GM19324 (cell line): ENCODE data around the gene RAP1GAP2.

Experiments
- ATAC-seq: cut with Tn5 transposase; IDR thresholded peaks from one replicate; pipeline ENCODE4 v1.9.1; 2021; ENCODE audit warnings: mild to moderate bottlenecking, moderate library complexity; ENCODE audit not compliant: unreplicated experiment, low FRiP score

The RAP1GAP2 gene

GRCh38 chr17:2905696-2906501 is 109.7 kb downstream of the RAP1GAP2 start:
- no peak for ATAC-seq

DNA sequence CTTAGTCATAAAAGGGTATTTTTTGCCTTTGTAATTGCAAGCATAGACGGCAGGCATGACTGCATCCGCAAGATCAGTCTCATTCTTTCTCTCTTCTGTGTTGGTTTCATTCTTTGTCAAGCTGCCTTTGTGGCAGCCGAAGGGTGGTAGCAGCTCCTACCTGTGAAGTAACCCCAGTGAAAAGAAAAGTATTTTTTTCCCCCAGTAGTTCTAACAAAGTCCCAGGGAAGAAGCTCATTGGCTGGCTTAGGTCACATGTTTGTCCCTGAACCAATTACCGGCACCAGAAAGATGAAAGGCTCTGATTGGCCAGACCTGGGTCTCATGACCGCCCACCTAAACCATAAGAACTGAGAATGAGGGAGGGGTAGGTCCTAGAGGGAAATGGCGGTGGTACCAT is 110.7 kb downstream of the RAP1GAP2 start:
- no peak for ATAC-seq

- ATAC-seq: no peak
These were observed 113.1 kb downstream of the RAP1GAP2 start for GRCh38 chr17:2909175-2909845.

- ATAC-seq: no peak
These were observed 113.6 kb downstream of the RAP1GAP2 start for GRCh38 chr17:2909846-2910234.

GRCh38 chr17:2911035-2911754 is 115.0 kb downstream of the RAP1GAP2 start:
- ATAC-seq: no peak

GRCh38 chr17:2911755-2912111 is 115.5 kb downstream of the RAP1GAP2 start:
- no peak for ATAC-seq

DNA sequence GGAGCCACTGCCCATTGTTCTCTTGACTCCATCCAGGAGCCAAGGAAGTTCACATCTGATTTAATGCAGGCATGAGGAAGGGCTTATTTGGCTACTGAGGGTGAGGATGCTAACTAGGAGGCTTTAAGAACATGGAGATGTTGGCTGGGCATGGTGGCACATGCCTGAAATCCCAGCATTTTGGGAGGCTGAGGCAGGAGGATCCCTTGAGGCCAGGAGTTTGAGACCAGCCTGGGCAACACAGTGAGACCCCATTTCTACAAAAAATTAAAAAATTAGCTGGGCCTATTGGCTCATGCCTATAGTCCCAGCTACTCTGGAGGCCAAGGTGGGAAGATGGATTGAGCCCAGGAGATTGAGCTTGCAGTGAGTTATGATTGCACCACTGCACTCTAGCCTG is 116.5 kb downstream of the RAP1GAP2 start:
- ATAC-seq: no peak

GRCh38 chr17:2916461-2916860 is 120.2 kb downstream of the RAP1GAP2 start:
- ATAC-seq: no peak

DNA sequence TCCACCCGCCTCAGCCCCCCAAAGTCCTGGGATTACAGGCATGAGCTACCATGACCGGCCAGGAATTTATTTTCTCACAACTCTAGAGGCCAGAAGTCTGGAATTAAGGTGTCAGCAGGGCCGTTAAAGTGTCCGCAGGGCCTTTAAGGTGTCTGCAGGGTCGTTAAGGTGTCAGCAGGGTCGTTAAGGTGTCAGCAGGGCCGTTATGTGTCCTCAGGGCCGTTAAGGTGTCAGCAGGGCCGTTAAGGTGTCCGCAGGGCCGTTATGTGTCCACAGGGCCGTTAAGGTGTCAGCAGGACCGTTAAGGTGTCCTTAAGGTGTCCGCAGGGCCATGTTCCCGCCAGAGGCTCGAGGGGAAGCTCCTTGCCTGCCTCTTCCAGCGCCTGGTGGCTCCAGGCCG is 125.2 kb downstream of the RAP1GAP2 start:
- no peak for ATAC-seq

DNA sequence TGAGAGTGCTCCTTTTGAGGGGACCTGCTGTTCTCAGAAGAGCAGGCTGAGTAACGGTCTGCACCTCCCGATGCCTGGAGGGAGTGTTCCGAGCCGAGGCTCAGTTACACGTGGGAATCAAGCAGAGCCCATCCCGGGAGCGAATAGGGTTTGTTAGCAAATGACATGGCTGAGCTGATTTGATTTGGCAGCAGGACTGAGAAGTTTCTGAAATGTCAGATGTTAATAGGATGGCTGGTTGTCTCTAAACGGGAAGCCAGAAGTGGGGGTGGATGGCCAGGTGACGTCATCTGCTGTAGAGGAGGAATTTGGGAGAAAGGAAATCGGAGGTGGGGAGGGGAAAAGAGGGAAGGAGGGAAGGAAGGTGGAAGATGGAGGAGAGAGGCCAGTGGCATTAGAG is 128.0 kb downstream of the RAP1GAP2 start:
- ATAC-seq: no peak

DNA sequence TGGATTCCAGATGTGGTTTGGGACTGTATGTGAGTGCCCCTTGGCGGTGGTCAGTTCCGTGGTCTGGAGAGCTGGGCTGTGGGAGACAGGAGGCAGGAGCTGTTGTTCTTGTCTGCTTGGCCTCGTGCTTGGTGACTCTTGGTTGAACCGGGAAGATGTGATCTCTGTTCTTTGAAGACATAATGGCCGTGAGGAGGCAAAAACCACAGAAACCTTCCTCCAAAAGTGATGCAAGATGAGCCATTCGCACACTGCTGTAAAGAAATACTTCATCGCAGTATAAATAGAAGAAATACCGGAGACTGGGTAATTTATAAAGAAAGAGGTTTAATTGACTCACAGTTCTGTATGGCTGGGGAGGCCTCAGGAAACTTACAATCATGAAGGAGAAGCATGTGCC is 128.8 kb downstream of the RAP1GAP2 start:
- ATAC-seq: no peak

DNA sequence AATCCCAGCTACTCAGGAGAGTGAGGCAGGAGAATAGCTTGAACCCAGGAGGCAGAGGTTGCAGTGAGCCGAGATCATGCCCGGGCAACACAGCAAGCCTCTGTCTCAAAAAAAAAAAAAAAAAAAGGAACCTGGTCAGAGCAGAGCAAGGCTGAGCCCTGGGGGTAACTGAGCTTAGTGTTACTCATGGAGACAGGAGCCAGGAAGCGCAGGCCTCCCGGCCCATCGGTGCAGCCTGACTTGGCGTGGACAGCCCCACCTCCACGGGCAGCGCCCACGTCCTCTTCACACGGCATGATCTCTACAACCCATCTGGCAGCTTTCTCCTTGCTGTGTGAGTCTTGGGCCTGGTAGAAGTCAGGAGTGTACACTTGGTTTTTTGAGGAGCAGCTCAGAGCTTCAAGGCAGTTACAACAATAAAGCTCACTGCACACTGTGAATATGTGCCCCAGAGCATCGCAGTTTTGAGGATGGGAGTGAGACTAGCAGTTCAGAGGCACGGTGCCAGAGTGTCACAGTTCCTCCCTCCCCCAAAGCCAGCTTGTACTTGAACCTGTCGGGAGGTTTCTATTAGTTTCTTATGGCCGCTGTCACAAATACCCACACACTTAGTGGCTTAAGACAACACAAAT is 129.9 kb downstream of the RAP1GAP2 start:
- no peak for ATAC-seq

- no peak for ATAC-seq
These were observed 132.2 kb downstream of the RAP1GAP2 start for GRCh38 chr17:2928294-2928890.

GRCh38 chr17:2929881-2930533 is 133.8 kb downstream of the RAP1GAP2 start:
- ATAC-seq: no peak

DNA sequence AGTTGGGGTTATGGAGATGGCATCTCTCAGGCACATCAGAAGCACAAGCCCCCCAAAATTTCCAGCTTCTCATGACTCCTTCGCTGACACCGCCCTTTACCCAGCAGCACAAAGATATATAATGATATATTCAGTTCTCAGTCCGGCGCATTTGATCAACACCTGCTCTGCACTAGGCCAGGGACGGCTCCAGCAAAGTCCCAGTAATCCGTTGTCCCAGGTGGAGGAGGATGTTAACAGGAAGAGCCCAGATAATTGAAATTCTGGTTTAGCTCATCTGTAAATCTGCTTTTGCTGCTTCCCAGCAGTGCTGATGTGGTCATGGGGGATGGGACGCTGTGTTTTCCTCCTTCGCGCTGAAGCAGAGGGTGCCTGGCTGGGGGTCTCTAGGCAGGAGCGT is 135.6 kb downstream of the RAP1GAP2 start:
- ATAC-seq: no peak

DNA sequence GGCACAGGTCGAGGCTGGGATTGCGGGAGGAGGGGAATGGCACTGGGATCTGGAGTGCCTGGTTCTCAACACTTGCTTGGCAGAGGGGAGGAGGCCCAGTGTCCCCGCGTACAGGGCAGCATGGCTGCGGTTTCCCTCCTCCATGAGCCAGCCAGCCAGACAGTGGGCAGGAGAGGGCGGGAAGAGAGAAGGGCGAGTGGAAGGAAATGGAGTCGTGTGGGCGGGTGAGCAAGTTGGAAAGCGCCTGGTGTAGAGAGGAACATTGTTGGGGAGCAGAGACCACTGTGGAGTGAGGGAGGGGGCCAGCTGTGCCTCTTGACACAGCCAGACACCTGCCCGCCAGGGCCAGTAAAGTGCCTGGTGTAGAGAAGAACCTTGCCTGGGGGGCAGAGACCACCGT is 136.7 kb downstream of the RAP1GAP2 start:
- no peak for ATAC-seq

DNA sequence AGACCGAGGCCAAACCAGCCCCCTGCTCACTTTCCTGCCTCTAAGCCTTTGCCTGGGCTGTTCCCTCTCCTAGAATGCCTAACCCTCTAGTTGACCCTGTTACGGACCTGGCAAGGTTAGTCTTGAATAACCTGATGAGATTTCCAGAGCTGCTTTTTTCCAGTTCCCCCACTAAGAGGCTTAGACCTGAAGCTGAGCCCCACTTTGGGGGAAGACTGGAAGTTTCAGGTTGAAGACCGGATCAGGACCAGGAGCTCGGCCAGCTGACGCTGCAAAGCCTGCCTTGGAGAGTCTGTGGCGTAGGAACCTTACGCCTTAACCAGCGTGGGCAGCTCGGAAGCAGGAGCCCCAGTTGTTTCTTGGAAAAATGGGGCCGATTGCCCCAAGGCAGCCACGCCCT is 137.4 kb downstream of the RAP1GAP2 start:
- ATAC-seq: no peak

DNA sequence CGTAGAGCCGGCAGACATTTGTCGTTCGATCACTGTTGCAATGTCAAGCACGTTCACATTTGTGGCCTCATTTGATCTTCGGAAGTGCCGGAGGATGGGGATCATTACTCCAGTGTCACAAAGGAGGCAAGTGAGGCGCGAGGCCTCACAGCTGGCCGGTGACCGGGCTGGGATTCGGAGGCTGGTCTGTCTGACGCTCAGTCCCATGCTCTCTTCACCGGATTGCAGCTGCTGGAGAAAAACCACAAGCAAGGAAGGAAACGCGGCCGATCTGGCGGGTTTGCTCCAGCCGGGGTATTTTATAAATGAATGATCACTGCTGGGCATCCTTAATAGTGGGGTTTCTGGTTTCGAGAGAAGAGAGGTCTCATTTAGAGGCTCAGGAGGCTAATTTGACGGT is 139.4 kb downstream of the RAP1GAP2 start:
- ATAC-seq: no peak

DNA sequence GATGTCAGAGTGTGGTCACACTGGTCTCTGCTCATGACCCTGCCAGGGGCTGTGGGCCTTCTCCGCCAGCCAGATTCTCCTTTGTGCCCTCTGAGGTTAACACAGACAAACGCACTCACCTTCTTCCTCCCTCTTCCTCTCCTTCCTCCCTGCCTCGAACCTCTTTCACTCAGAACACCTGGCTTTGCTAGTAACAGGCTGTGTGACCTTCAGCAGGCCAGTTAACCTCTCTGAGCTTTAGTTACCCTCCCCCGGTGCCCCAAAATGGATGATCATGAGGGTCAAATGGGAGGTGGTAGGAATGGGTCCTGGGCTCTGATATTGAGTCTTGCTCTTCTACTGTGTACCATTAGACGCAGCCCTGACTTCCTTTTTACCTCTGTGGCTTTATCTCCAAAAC is 140.1 kb downstream of the RAP1GAP2 start:
- ATAC-seq: no peak

DNA sequence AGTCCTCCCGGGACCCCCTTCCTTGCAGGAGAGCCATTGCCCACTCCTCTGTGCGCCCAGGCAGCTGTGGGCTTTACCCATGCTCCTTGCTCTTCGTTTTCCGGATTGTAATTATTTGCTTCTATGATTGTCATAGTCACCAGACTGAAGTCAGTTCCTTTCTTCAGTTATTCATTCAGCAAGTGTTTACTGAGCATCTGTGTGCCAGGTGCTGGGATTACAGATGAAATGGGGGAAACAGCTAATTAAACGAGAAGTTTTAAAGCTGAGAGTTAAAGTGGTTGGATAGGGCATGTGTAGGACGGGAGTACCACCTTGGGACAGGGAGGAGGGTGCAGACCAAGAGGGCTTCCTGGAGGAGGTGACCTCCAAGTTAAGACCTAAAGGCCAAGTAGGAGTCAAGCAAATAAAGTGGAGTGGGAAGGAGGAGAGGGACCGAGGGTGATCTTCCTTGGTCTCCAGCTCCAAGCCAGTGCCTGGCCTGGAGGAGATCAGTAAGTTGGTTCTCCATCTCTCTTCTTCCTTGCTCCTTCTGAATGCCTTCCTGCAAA is 140.6 kb downstream of the RAP1GAP2 start:
- ATAC-seq: no peak
